Lung (tissue), 16 donors: ENCODE measurements around the gene ADGRV1. TPM values are rescaled to one million over a fixed set of nuclear protein-coding genes. Genes with fewer than 3 reads are reported as not detected.

ENCODE experiments used
- ATAC-seq: fragments of 200-7000 bp; cut with Tn5 transposase; one replicate; pipeline ENCODE4 v1.9.1; 2020; ENCODE audit warnings: moderate number of reproducible peaks; ENCODE audit not compliant: insufficient read depth, low FRiP score
- DNase-seq, 3 donors: peaks; one replicate each; pipeline ENCODE4 v3.0.0-alpha.2; 2013 to 2017
- H3K27ac ChIP-seq, 2 donors: one replicate each; pipeline ENCODE4 v1.5.1; 2013; ENCODE audit warnings: mild to moderate bottlenecking in 2 of 2, moderate library complexity in 2 of 2, control low read depth in 1 of 2, inconsistent platforms in 1 of 2, low read depth in 1 of 2, low read length in 1 of 2
- H3K27me3 ChIP-seq, 3 donors: one replicate each; pipeline ENCODE4 v1.5.1; 2013; ENCODE audit warnings: low read length in 2 of 3; ENCODE audit not compliant: control insufficient read depth in 3 of 3, insufficient read depth in 3 of 3
- H3K36me3 ChIP-seq, 4 donors: one replicate each; pipeline ENCODE4 v1.5.1; 2013; ENCODE audit warnings: low read length in 4 of 4, mild to moderate bottlenecking in 1 of 4, moderate library complexity in 1 of 4; ENCODE audit not compliant: control insufficient read depth in 4 of 4, insufficient read depth in 4 of 4
- H3K4me1 ChIP-seq, 5 donors: one replicate each; pipeline ENCODE4 v1.5.1; 2013; ENCODE audit warnings: low read length in 5 of 5, mild to moderate bottlenecking in 2 of 5, moderate library complexity in 1 of 5; ENCODE audit not compliant: control insufficient read depth in 5 of 5, insufficient read depth in 5 of 5
- H3K4me3 ChIP-seq: one replicate; pipeline ENCODE4 v1.5.1; 2013; ENCODE audit warnings: mild to moderate bottlenecking, control low read depth, moderate library complexity
- H3K9ac ChIP-seq, 2 donors: one replicate each; pipeline ENCODE4 v1.5.1; 2013; ENCODE audit warnings: low read length in 2 of 2, control low read depth in 1 of 2; ENCODE audit not compliant: insufficient read depth in 1 of 2
- H3K9me3 ChIP-seq, 4 donors: one replicate each; pipeline ENCODE4 v1.5.1; 2013; ENCODE audit warnings: low read length in 3 of 4, mild to moderate bottlenecking in 1 of 4, moderate library complexity in 1 of 4; ENCODE audit not compliant: control insufficient read depth in 4 of 4, insufficient read depth in 3 of 4
- WGBS, 2 donors: extraction: QIAGEN DNeasy Blood & Tissue Kit; methylation state at CpG; one replicate each; pipeline ENCODE4 v1.1.7; 2013; 5-methylcytosine and 5-hydroxymethylcytosine counted together
- long read RNA-seq, 5 donors: transcript quantifications; one replicate each; lab custom pipeline, GENCODE V29; 2026
- polyA plus RNA-seq, 2 donors: library from polyadenylated mRNA; stranded (reverse); fragments of 200-250 nt; gene quantifications; one replicate each; pipeline ENCODE4 v1.2.1, GENCODE V29; 2013
- total RNA-seq, 2 donors: library from RNA; depleted of rRNA in 1 of 2; stranded (reverse); fragments of >200 nt in 1 of 2; gene quantifications; one replicate each; pipeline ENCODE4 v1.2.1, GENCODE V29; 2014 to 2021
- TF ChIP-seq, protein P1 (sequence below): IDR thresholded peaks from 2 replicates; pipeline ENCODE4 v1.5.1; 2012; ENCODE audit warnings: mild to moderate bottlenecking; ENCODE audit errors: control extremely low read depth, extremely low read depth
- donor health status: control.
- donor health status: control.
- donor health status: Bipolar disorder and iron deficiency.
- donor health status: healthy.
- donor health status: DM: yes; HTN: yes; CAD: no.

The ADGRV1 gene
- 10 to 100 TPM; 39.9 to 66.2 TPM for total RNA-seq
- polyA plus RNA-seq: 10 to 100 TPM in 1 of 2 donors, 1 to 10 TPM in 1; 3.6 to 16.5 TPM
- long read RNA-seq, donor 1: 0 reads
- long read RNA-seq, donor 2: 0 reads
- long read RNA-seq, donor 3: 0 reads
- long read RNA-seq, donor 4: 0 reads
- long read RNA-seq, donor 5: 0 reads

DNA sequence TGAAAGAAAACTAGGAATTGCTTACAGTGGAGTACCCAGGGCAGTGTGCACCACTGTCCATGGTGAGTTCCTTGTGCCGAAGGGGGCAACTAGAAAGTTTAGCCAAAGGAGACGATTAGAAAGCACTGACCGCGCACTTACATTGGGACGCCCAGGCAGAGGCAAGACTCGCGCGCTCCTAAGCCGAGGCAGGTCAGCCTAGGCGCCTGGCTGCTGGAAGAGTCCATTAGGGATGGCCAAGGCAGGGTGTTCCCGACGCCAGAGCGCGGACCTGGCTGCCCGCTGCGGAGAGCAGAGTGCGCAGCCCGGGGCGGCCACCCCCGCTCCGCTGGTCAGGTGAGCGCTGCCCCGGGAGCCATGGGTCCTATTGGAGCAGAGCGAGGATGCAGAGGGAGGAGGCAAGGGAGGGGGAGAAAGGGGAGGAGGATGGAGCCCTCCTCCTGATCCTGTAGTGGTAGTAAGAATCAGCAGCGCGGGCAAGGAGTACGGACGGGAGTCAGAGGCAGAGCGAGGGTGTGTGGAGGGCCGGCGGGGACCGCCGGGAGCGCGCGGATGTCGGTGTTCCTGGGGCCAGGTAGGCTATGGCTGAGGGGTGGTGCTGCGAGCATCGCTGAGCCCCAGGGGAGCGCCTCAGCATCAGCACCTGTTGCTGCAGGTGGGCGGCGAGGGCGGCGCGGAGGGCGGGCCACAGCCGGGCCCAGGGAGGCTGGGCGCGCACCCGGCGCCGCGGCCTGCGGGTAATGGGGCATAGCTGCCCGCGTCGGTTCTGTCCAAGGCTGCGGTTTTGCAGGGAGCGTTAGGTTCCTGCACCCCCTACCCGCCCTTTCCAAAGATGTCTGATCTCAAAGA lies at the start of gene ADGRV1:
Gene ADGRV1, plus strand, starts transcription at position 454 of the 849 bp plus-strand sequence. Its CDS starts 99 bp downstream, at position 553.
- H3K4me3 ChIP-seq: peak within 1 kb of the TSS; percentile 42
- H3K27me3 ChIP-seq: peaks cover 0 to 48% (median 23%) of the 10 kb centered on the region in 3 donors
- H3K27ac ChIP-seq: peak within 1 kb of the TSS in 1 of 2 donors; percentile 70
- H3K4me1 ChIP-seq: peaks cover 0 to 15% (median 3%) of the 10 kb centered on the region in 5 donors
- no peaks in the 10 kb centered on the region for H3K36me3 ChIP-seq
- WGBS, 2 donors: 1 to 2% methylated on average over 47 to 60 of the region's 60 CpGs
- peak within 1 kb of the TSS in 1 of 2 donors; percentile 33 for H3K9ac ChIP-seq
- H3K9me3 ChIP-seq: no peaks in the 10 kb centered on the region
- peak; percentile 92 for ATAC-seq
- TF ChIP-seq, protein P1, sequence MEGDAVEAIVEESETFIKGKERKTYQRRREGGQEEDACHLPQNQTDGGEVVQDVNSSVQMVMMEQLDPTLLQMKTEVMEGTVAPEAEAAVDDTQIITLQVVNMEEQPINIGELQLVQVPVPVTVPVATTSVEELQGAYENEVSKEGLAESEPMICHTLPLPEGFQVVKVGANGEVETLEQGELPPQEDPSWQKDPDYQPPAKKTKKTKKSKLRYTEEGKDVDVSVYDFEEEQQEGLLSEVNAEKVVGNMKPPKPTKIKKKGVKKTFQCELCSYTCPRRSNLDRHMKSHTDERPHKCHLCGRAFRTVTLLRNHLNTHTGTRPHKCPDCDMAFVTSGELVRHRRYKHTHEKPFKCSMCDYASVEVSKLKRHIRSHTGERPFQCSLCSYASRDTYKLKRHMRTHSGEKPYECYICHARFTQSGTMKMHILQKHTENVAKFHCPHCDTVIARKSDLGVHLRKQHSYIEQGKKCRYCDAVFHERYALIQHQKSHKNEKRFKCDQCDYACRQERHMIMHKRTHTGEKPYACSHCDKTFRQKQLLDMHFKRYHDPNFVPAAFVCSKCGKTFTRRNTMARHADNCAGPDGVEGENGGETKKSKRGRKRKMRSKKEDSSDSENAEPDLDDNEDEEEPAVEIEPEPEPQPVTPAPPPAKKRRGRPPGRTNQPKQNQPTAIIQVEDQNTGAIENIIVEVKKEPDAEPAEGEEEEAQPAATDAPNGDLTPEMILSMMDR: no peak
- DNase-seq: peak; percentile 68 to 88 (median 83)

GRCh38 chr5:90510438-90510837 lies 48.2 kb upstream of the ADGRV1 start:
- TF ChIP-seq, protein P1: no peak

DNA sequence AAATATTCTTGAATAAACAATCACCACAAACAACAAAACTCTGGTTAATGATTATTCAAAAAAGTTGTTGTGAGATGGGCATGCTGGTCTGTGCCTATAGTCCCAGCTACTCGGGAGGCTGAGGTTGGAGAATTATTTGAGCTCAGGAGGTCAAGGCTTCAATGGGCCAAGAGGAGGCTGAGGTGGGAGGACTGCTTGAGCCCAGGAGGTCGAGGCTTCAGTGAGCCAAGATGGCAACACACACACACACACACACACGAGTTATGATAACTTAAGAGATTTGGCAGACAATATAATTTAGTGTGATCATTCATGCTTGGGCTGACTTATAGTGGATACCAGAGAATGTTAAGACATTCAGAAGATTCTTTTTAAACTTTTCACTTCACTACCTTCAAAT lies 44.1 kb upstream of the ADGRV1 start:
- ATAC-seq (no peak), DNase-seq (no peak)
- H3K36me3 ChIP-seq: peaks cover 2 to 12% (median 6%) of the 10 kb centered on the region in 4 donors
- H3K27ac ChIP-seq: no peak overlapping the region
- H3K27me3 ChIP-seq: no peaks in the 10 kb centered on the region
- H3K9ac ChIP-seq: no peak overlapping the region
- WGBS, 2 donors: 90 to 92% methylated on average over 3 of the region's 3 CpGs
- TF ChIP-seq, protein P1: no peak
- no peak overlapping the region for H3K4me3 ChIP-seq
- peaks cover 0 to 10% (median 0%) of the 10 kb centered on the region in 5 donors for H3K4me1 ChIP-seq
- H3K9me3 ChIP-seq: no peaks in the 10 kb centered on the region

More at GRCh38 chr5:90510438-90510837, 48.2 kb upstream of the ADGRV1 start:
- peaks cover 0 to 2% (median under 1%) of the 10 kb centered on the region in 4 donors for H3K36me3 ChIP-seq
- 73 to 91% methylated on average over 1 of the region's 1 CpG for WGBS, 2 donors
- no peak overlapping the region for H3K4me3 ChIP-seq
- H3K9me3 ChIP-seq: no peaks in the 10 kb centered on the region
- H3K27ac ChIP-seq: no peak overlapping the region
- H3K27me3 ChIP-seq: no peaks in the 10 kb centered on the region
- ATAC-seq (no peak), DNase-seq (no peak)
- H3K9ac ChIP-seq: no peak overlapping the region
- H3K4me1 ChIP-seq: no peaks in the 10 kb centered on the region
